Measurements from ENCODE around the gene DHRSX.

The DHRSX gene

DNA sequence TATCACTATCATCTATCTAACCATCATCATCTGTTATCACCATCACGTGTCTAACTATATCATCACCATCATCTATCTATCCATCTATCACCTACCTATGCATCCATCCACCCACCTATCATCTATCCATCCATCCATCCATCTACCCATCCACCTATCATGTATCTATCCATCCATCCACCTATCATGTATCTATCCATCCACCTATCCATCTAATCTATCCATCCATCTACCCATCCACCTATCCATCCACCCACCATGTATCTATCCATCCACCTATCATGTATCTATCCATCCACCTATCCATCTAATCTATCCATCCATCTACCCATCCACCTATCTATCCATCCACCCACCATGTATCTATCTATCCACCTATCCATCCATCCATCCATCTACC lies 316.7 kb downstream of the DHRSX start:
- Histone ChIP-seq H2BK15ac (ENCODE audit: low read length) (no peak overlapping the region), H3K23ac (ENCODE audit: low read depth, low read length, poor library complexity) (no peak overlapping the region), H2BK5ac (ENCODE audit: low read length) (no peak overlapping the region), H2BK120ac (ENCODE audit: low read depth, low read length) (no peak overlapping the region), H4K91ac (ENCODE audit: low read depth, low read length, poor library complexity) (no peak overlapping the region), H3K4me2 (ENCODE audit: insufficient read depth, low read length, poor library complexity, severe bottlenecking) (no peak overlapping the region), H2AFZ (ENCODE audit: low read length) (no peak overlapping the region), H3K79me1 (ENCODE audit: low read depth, low read length) (no peaks in the 10 kb centered on the region), H3K4ac (ENCODE audit: low read length) (no peak overlapping the region), H3K9ac (ENCODE audit: low read depth, low read length, poor library complexity) (no peak overlapping the region), H3K14ac (ENCODE audit: low read length) (no peak overlapping the region), H3K36me3 (replicated peaks in 1 of 2; ENCODE audit: control insufficient read depth in 2 of 2, insufficient read depth in 2 of 2, low read length in 2 of 2) (no peaks in the 10 kb centered on the region), H3K18ac (ENCODE audit: low read length) (no peak overlapping the region), H3K9me3 (replicated peaks in 1 of 2; ENCODE audit: control insufficient read depth in 2 of 2, insufficient read depth in 1 of 2, low read depth in 1 of 2, low read length in 2 of 2) (peaks cover 12 to 23% of the 10 kb centered on the region in 2 donors), H4K8ac (ENCODE audit: low read depth, low read length) (no peak overlapping the region), H2AK5ac (ENCODE audit: low read depth, low read length) (no peak overlapping the region), H3K4me3 (ENCODE audit: low read length in 2 of 2) (no peak overlapping the region), H3K27me3 (ENCODE audit: control insufficient read depth in 3 of 3, insufficient read depth in 3 of 3, low read depth in 1 of 3, low read length in 3 of 3) (no peaks in the 10 kb centered on the region), H3K27ac (replicated peaks; ENCODE audit: low read length) (no peak overlapping the region), H2BK12ac (ENCODE audit: low read length) (no peak overlapping the region), H3K4me1 (ENCODE audit: control insufficient read depth in 2 of 2, insufficient read depth in 1 of 2, low read depth in 1 of 2, low read length in 2 of 2) (peaks cover 12 to 16% of the 10 kb centered on the region in 2 donors)
- WGBS, 2 donors (ENCODE audit: extremely low coverage in 2 of 2, insufficient read length in 2 of 2, insufficient replicate concordance in 1 of 2): 100% methylated on average over 1 of the region's 1 CpG
- DNase-seq (ENCODE audit: low spot score): no peak

- peak overlapping the region; percentile 81 for H4K91ac ChIP-seq (ENCODE audit: low read depth, low read length, poor library complexity)
- peak overlapping the region; percentile 85 for H2BK12ac ChIP-seq (ENCODE audit: low read length)
- H3K79me1 ChIP-seq (ENCODE audit: low read depth, low read length): no peaks in the 10 kb centered on the region
- WGBS, 2 donors (ENCODE audit: extremely low coverage in 2 of 2, insufficient read length in 2 of 2, insufficient replicate concordance in 1 of 2): no CpG with 5 or more reads among the region's 14 CpGs
- H4K8ac ChIP-seq (ENCODE audit: low read depth, low read length): no peak overlapping the region
- H3K4ac ChIP-seq (ENCODE audit: low read length): no peak overlapping the region
- peak overlapping the region; percentile 17 for H2BK15ac ChIP-seq (ENCODE audit: low read length)
- H3K23ac ChIP-seq (ENCODE audit: low read depth, low read length, poor library complexity): no peak overlapping the region
- peaks cover 12 to 23% of the 10 kb centered on the region in 2 donors for H3K9me3 ChIP-seq (replicated peaks in 1 of 2; ENCODE audit: control insufficient read depth in 2 of 2, insufficient read depth in 1 of 2, low read depth in 1 of 2, low read length in 2 of 2)
- no peak overlapping the region for H3K14ac ChIP-seq (ENCODE audit: low read length)
- H2BK120ac ChIP-seq (ENCODE audit: low read depth, low read length): no peak overlapping the region
- no peak overlapping the region for H3K4me3 ChIP-seq (ENCODE audit: low read length in 2 of 2)
- H3K9ac ChIP-seq (ENCODE audit: low read depth, low read length, poor library complexity): no peak overlapping the region
- H2AK5ac ChIP-seq (ENCODE audit: low read depth, low read length): peak overlapping the region; percentile 47
- peak overlapping the region; percentile 76 for H3K18ac ChIP-seq (ENCODE audit: low read length)
- no peak for DNase-seq (ENCODE audit: low spot score)
- peak overlapping the region; percentile 66 for H3K27ac ChIP-seq (replicated peaks; ENCODE audit: low read length)
- H3K4me2 ChIP-seq (ENCODE audit: insufficient read depth, low read length, poor library complexity, severe bottlenecking): no peak overlapping the region
- H3K36me3 ChIP-seq (replicated peaks in 1 of 2; ENCODE audit: control insufficient read depth in 2 of 2, insufficient read depth in 2 of 2, low read length in 2 of 2): no peaks in the 10 kb centered on the region
- peak overlapping the region; percentile 46 for H2BK5ac ChIP-seq (ENCODE audit: low read length)
- H3K27me3 ChIP-seq (ENCODE audit: control insufficient read depth in 3 of 3, insufficient read depth in 3 of 3, low read depth in 1 of 3, low read length in 3 of 3): no peaks in the 10 kb centered on the region
- no peak overlapping the region for H2AFZ ChIP-seq (ENCODE audit: low read length)
- peaks cover 8 to 16% of the 10 kb centered on the region in 2 donors for H3K4me1 ChIP-seq (ENCODE audit: control insufficient read depth in 2 of 2, insufficient read depth in 1 of 2, low read depth in 1 of 2, low read length in 2 of 2)
Measured at GRCh38 chrX:2183193-2183725, 317.5 kb downstream of the DHRSX start.

DNA sequence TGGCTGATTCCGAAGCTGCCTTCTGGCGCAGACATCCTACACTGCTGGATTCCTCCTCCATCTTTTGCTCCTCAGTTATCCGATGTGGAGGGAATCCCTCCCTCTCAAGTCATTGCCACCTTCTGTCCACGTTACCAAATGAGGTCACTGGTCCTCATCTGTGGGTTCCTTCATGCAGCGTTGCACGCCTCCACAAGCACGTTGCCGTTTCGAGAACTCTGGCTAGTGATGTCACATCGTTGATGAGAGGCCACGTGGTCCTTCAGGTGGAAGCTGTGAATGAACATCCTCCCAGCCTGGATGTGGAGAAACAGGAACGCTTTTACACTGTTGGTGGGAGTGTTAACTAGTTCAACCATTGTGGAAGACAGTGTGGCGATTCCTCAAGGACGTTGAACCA lies 323.2 kb downstream of the DHRSX start:
- no peak overlapping the region for H4K91ac ChIP-seq (ENCODE audit: low read depth, low read length, poor library complexity)

GRCh38 chrX:2176733-2177132 lies 324.0 kb downstream of the DHRSX start:
- peaks cover 0 to 2% of the 10 kb centered on the region in 2 donors for H3K9me3 ChIP-seq (replicated peaks in 1 of 2; ENCODE audit: control insufficient read depth in 2 of 2, insufficient read depth in 1 of 2, low read depth in 1 of 2, low read length in 2 of 2)
- H2AFZ ChIP-seq (ENCODE audit: low read length): no peak overlapping the region
- no peak overlapping the region for H2BK12ac ChIP-seq (ENCODE audit: low read length)
- no peak overlapping the region for H3K14ac ChIP-seq (ENCODE audit: low read length)
- no peak overlapping the region for H2BK5ac ChIP-seq (ENCODE audit: low read length)
- H3K9ac ChIP-seq (ENCODE audit: low read depth, low read length, poor library complexity): no peak overlapping the region
- H3K27ac ChIP-seq (replicated peaks; ENCODE audit: low read length): no peak overlapping the region
- H3K4me3 ChIP-seq (ENCODE audit: low read length in 2 of 2): no peak overlapping the region
- H3K23ac ChIP-seq (ENCODE audit: low read depth, low read length, poor library complexity): no peak overlapping the region
- no peak overlapping the region for H4K91ac ChIP-seq (ENCODE audit: low read depth, low read length, poor library complexity)
- H2AK5ac ChIP-seq (ENCODE audit: low read depth, low read length): no peak overlapping the region
- H3K79me1 ChIP-seq (ENCODE audit: low read depth, low read length): no peaks in the 10 kb centered on the region
- no peak overlapping the region for H3K4ac ChIP-seq (ENCODE audit: low read length)
- DNase-seq (ENCODE audit: low spot score): no peak
- H3K4me1 ChIP-seq (ENCODE audit: control insufficient read depth in 2 of 2, insufficient read depth in 1 of 2, low read depth in 1 of 2, low read length in 2 of 2): peaks cover 14% of the 10 kb centered on the region in 2 donors
- H3K27me3 ChIP-seq (ENCODE audit: control insufficient read depth in 3 of 3, insufficient read depth in 3 of 3, low read depth in 1 of 3, low read length in 3 of 3): no peaks in the 10 kb centered on the region
- peaks cover 0 to 2% of the 10 kb centered on the region in 2 donors for H3K36me3 ChIP-seq (replicated peaks in 1 of 2; ENCODE audit: control insufficient read depth in 2 of 2, insufficient read depth in 2 of 2, low read length in 2 of 2)
- no peak overlapping the region for H2BK15ac ChIP-seq (ENCODE audit: low read length)
- no peak overlapping the region for H4K8ac ChIP-seq (ENCODE audit: low read depth, low read length)
- no peak overlapping the region for H2BK120ac ChIP-seq (ENCODE audit: low read depth, low read length)
- no CpG with 5 or more reads among the region's 5 CpGs for WGBS, 2 donors (ENCODE audit: extremely low coverage in 2 of 2, insufficient read length in 2 of 2, insufficient replicate concordance in 1 of 2)
- no peak overlapping the region for H3K18ac ChIP-seq (ENCODE audit: low read length)
- H3K4me2 ChIP-seq (ENCODE audit: insufficient read depth, low read length, poor library complexity, severe bottlenecking): no peak overlapping the region

More for the DNA sequence above, 323.2 kb downstream of the DHRSX start:
- no peak overlapping the region for H2BK15ac ChIP-seq (ENCODE audit: low read length)
- no peak overlapping the region for H3K27ac ChIP-seq (replicated peaks; ENCODE audit: low read length)
- H3K4ac ChIP-seq (ENCODE audit: low read length): no peak overlapping the region
- H4K8ac ChIP-seq (ENCODE audit: low read depth, low read length): no peak overlapping the region
- no peak overlapping the region for H2BK12ac ChIP-seq (ENCODE audit: low read length)
- peaks cover 0 to 2% of the 10 kb centered on the region in 2 donors for H3K9me3 ChIP-seq (replicated peaks in 1 of 2; ENCODE audit: control insufficient read depth in 2 of 2, insufficient read depth in 1 of 2, low read depth in 1 of 2, low read length in 2 of 2)
- WGBS, 2 donors (ENCODE audit: extremely low coverage in 2 of 2, insufficient read length in 2 of 2, insufficient replicate concordance in 1 of 2): no CpG with 5 or more reads among the region's 14 CpGs
- no peak overlapping the region for H3K14ac ChIP-seq (ENCODE audit: low read length)
- H3K27me3 ChIP-seq (ENCODE audit: control insufficient read depth in 3 of 3, insufficient read depth in 3 of 3, low read depth in 1 of 3, low read length in 3 of 3): no peaks in the 10 kb centered on the region
- no peak overlapping the region for H2BK5ac ChIP-seq (ENCODE audit: low read length)
- no peak overlapping the region for H3K23ac ChIP-seq (ENCODE audit: low read depth, low read length, poor library complexity)
- H3K4me3 ChIP-seq (ENCODE audit: low read length in 2 of 2): no peak overlapping the region
- no peaks in the 10 kb centered on the region for H3K79me1 ChIP-seq (ENCODE audit: low read depth, low read length)
- no peak overlapping the region for H3K4me2 ChIP-seq (ENCODE audit: insufficient read depth, low read length, poor library complexity, severe bottlenecking)
- no peak overlapping the region for H2AFZ ChIP-seq (ENCODE audit: low read length)
- no peak overlapping the region for H3K18ac ChIP-seq (ENCODE audit: low read length)
- peak overlapping the region; percentile 9 for H3K9ac ChIP-seq (ENCODE audit: low read depth, low read length, poor library complexity)
- H3K36me3 ChIP-seq (replicated peaks in 1 of 2; ENCODE audit: control insufficient read depth in 2 of 2, insufficient read depth in 2 of 2, low read length in 2 of 2): peaks cover 0 to 2% of the 10 kb centered on the region in 2 donors
- H2AK5ac ChIP-seq (ENCODE audit: low read depth, low read length): peak overlapping the region; percentile 1
- no peak overlapping the region for H2BK120ac ChIP-seq (ENCODE audit: low read depth, low read length)
- no peak for DNase-seq (ENCODE audit: low spot score)
- H3K4me1 ChIP-seq (ENCODE audit: control insufficient read depth in 2 of 2, insufficient read depth in 1 of 2, low read depth in 1 of 2, low read length in 2 of 2): peaks cover 16 to 21% of the 10 kb centered on the region in 2 donors
